Endothelial cell of umbilical vein (primary cell): ENCODE results near the gene GRK4. TPM values are rescaled to one million over a fixed set of nuclear protein-coding genes. Genes with fewer than 3 reads are reported as not detected.

Experiments used
- BruUV-seq: library from RNA; stranded (reverse); fragments of 400-500 nt; replicated peaks from 2 replicates; lab custom pipeline; 2021; lab: Mats Ljungman, UMichigan
- CTCF ChIA-PET: fragments of 300-600, 350-600 bp; sonication (Branson Sonifier 250); formaldehyde crosslinking; loops from one replicate; lab custom pipeline; 2021; ENCODE audit warnings: antibody characterized with exemption, inconsistent platforms; lab: Charles Lee
- POLR2A ChIA-PET: fragments of 300-600, 350-600 bp; sonication (Branson Sonifier 250); formaldehyde crosslinking; loops from one replicate; lab custom pipeline; 2021; ENCODE audit warnings: antibody characterized with exemption, inconsistent platforms; lab: Charles Lee
- DNase-seq: peaks from one replicate; pipeline ENCODE4 v3.0.0-alpha.2; 2011; ENCODE audit warnings: low read depth, low spot score
- FAIRE-seq: peaks from 2 replicates; lab custom pipeline; 2011; peaks lifted over from hg19 to GRCh38; lab: Jason Lieb, UNC
- H2AFZ ChIP-seq: 2 replicates; pipeline ENCODE4 v1.6.0; 2012; ENCODE audit warnings: low read depth, low read length, control low read depth, inconsistent platforms
- H3K27ac ChIP-seq: 2 replicates; pipeline ENCODE4 v1.5.1; 2011; ENCODE audit warnings: low read depth, mild to moderate bottlenecking, control low read depth, low read length, moderate library complexity; ENCODE audit not compliant: insufficient read depth
- H3K27me3 ChIP-seq, 2 experiments: 2 replicates each; pipeline versions ENCODE4 v1.6.0 to v1.6.1; 2011; ENCODE audit warnings: low read length in 2 of 2, mixed read lengths in 1 of 2; ENCODE audit not compliant: control insufficient read depth in 2 of 2, insufficient read depth in 2 of 2
- H3K36me3 ChIP-seq, 2 experiments: 2 replicates in 1 of 2; 3 replicates in 1 of 2; pipeline ENCODE4 v1.5.1; 2011; ENCODE audit warnings: low read length in 2 of 2, mild to moderate bottlenecking in 1 of 2, moderate library complexity in 1 of 2; ENCODE audit not compliant: control insufficient read depth in 2 of 2, insufficient read depth in 2 of 2; ENCODE audit errors: extremely low read depth in 1 of 2
- H3K4me1 ChIP-seq: 3 replicates; pipeline ENCODE4 v1.5.1; 2011; ENCODE audit warnings: mild to moderate bottlenecking, low read length; ENCODE audit not compliant: control insufficient read depth, insufficient read depth; ENCODE audit errors: extremely low read depth
- H3K4me2 ChIP-seq: 2 replicates; pipeline ENCODE4 v1.6.1; 2011; ENCODE audit warnings: low read length, control low read depth, mixed read lengths; ENCODE audit not compliant: insufficient read depth
- H3K4me3 ChIP-seq, 3 experiments: fragments of 200-600 bp in 1 of 3; sonication (generic), shearing (Covaris generic) in 1 of 3; replicated peaks in 1 of 3; 2 replicates each; pipeline ENCODE4 v1.5.1; 2011 to 2016; ENCODE audit warnings: control low read depth in 3 of 3, low read length in 3 of 3, mild to moderate bottlenecking in 2 of 3, inconsistent platforms in 1 of 3, low read depth in 1 of 3, moderate library complexity in 1 of 3; ENCODE audit not compliant: insufficient read depth in 1 of 3
- H3K79me2 ChIP-seq: 2 replicates; pipeline ENCODE4 v1.6.0; 2012; ENCODE audit warnings: low read length, inconsistent platforms; ENCODE audit not compliant: control insufficient read depth, insufficient read depth
- H3K9ac ChIP-seq: replicated peaks from 2 replicates; pipeline ENCODE3; 2011; ENCODE audit warnings: low read length, control low read depth; ENCODE audit not compliant: insufficient read depth; ENCODE audit errors: extremely low read depth
- H3K9me1 ChIP-seq: replicated peaks from 3 replicates; pipeline ENCODE4 v1.6.0; 2011; ENCODE audit warnings: mild to moderate bottlenecking, low read length; ENCODE audit not compliant: control insufficient read depth, insufficient read depth; ENCODE audit errors: extremely low read depth
- H3K9me3 ChIP-seq: replicated peaks from 2 replicates; pipeline ENCODE4 v1.5.1; 2012; ENCODE audit warnings: low read length, inconsistent platforms; ENCODE audit not compliant: control insufficient read depth, insufficient read depth
- H4K20me1 ChIP-seq: replicated peaks from 2 replicates; pipeline ENCODE3; 2011; ENCODE audit warnings: mild to moderate bottlenecking, low read length; ENCODE audit not compliant: control insufficient read depth, insufficient read depth; ENCODE audit errors: extremely low read depth
- EZH2 ChIP-seq: IDR thresholded peaks from 2 replicates; pipeline ENCODE4 v1.6.1; 2012; ENCODE audit warnings: borderline replicate concordance, low read depth, mild to moderate bottlenecking, moderate library complexity, low read length, inconsistent platforms; ENCODE audit not compliant: severe bottlenecking
- FOS ChIP-seq: IDR thresholded peaks from 2 replicates; pipeline ENCODE4 v1.6.1; 2011; ENCODE audit warnings: mild to moderate bottlenecking, low read length, moderate library complexity, borderline replicate concordance; ENCODE audit not compliant: insufficient read depth
- GATA2 ChIP-seq: IDR thresholded peaks from 2 replicates; pipeline ENCODE4 v1.7.0; 2011; ENCODE audit warnings: low read depth, mild to moderate bottlenecking, moderate library complexity, mixed read lengths, low read length; ENCODE audit not compliant: insufficient read length, insufficient read depth
- JUN ChIP-seq: IDR thresholded peaks from 2 replicates; pipeline ENCODE4 v1.6.1; 2011; ENCODE audit warnings: borderline replicate concordance, low read depth; ENCODE audit not compliant: insufficient read length, insufficient read depth
- MYC ChIP-seq: IDR thresholded peaks from one replicate; pipeline ENCODE4 v1.6.1; 2011; ENCODE audit warnings: mild to moderate bottlenecking, low read depth, low read length
- POLR2A ChIP-seq: IDR thresholded peaks from 2 replicates; pipeline ENCODE4 v1.6.1; 2012; ENCODE audit warnings: low read depth, mild to moderate bottlenecking, control low read depth, low read length
- POLR2AphosphoS5 ChIP-seq: IDR thresholded peaks from 2 replicates; pipeline ENCODE4 v1.6.1; 2012; ENCODE audit warnings: low read depth, mild to moderate bottlenecking, control low read depth, low read length, moderate library complexity; ENCODE audit not compliant: insufficient read depth
- dilution Hi-C: fragments of 300-500 bp; cut with MboI; formaldehyde crosslinking; loops from one replicate; pipeline ENCODE4 v1.15.0; 2019; ENCODE audit warnings: low sequenced_read_pairs; ENCODE audit not compliant: extremely low pct_ligation_motif_present
- intact Hi-C: fragments of 100-400 bp; cut with micrococcal nuclease; formaldehyde crosslinking; loops from one replicate; pipeline ENCODE4 v1.10.0; 2022
- polyA plus RNA-seq, 4 experiments: library from polyadenylated mRNA; depleted of rRNA in 3 of 4; stranded (reverse) in 3 of 4; unstranded in 1 of 4; fragments of >200 nt; gene quantifications; 2 replicates each; pipeline versions ENCODE4 v1.2.1 to v1.2.3, GENCODE V29; 2011 to 2012; ENCODE audit warnings: missing spikeins in 1 of 4
- total RNA-seq: library from RNA; stranded (reverse); gene quantifications from 2 replicates; pipeline ENCODE4 v1.2.3, GENCODE V29; 2021
- TF ChIP-seq, protein P1 (sequence below): IDR thresholded peaks from 2 replicates; pipeline ENCODE4 v1.6.1; 2011; ENCODE audit not compliant: insufficient read depth, insufficient read length
- TF ChIP-seq, protein P2 (sequence below), 2 donors: IDR thresholded peaks; 1 replicate in 1 of 2; 2 replicates in 1 of 2; pipeline ENCODE4 v1.5.1; 2011; ENCODE audit warnings: low read length in 2 of 2, mild to moderate bottlenecking in 2 of 2, moderate library complexity in 2 of 2, control low read depth in 1 of 2, inconsistent platforms in 1 of 2, low read depth in 1 of 2; ENCODE audit not compliant: insufficient read depth in 1 of 2; ENCODE audit errors: extremely low read depth in 1 of 2

Gene GRK4
- total and polyA plus RNA-seq, 2 donors (not counting 3 experiments of a cell fraction or from before 2014, with no cell fraction given): 3.1 to 6.3 TPM

DNA sequence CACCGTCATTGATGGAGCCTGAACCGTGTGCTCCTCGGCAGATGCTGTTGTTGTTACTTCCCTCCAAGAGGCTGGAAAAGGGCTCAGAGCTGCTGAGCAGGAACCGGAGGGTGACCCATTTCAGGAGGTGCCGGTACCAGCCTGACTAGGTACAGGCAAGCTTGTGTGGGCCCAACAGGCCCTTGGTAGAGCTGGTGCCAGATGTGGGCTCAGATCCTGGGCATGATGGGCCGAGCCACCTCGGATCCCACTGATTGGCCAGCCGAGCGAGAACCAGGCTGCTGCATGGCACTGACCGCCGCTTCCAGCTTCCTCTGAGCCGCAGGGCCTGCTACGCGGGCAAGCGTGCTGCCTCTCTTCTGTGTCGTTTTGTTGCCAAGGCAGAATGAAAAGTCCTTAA, 33.9 kb upstream of the GRK4 start:
- ChIA-PET POLR2A (no interaction called here), CTCF (interaction anchor here (0.9 kb wide), 1 partner anchor 166 kb away, joined by 3 read pairs; no protein-coding TSS in a partner anchor)
- H3K9ac ChIP-seq: no peak overlapping the region
- no peaks in the 10 kb centered on the region for H3K27me3 ChIP-seq
- TF ChIP-seq, protein P1, sequence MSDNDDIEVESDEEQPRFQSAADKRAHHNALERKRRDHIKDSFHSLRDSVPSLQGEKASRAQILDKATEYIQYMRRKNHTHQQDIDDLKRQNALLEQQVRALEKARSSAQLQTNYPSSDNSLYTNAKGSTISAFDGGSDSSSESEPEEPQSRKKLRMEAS: no peak
- peaks cover 17% of the 10 kb centered on the region for H3K4me1 ChIP-seq
- peaks cover 18% of the 10 kb centered on the region for H3K79me2 ChIP-seq
- H3K9me1 ChIP-seq: no peaks in the 10 kb centered on the region
- DNase-seq (no peak), FAIRE-seq (no peak)
- no peak overlapping the region for H3K27ac ChIP-seq
- no peak overlapping the region for H3K4me2 ChIP-seq
- intact Hi-C loops: no loop called here
- dilution Hi-C loops: no loop called here
- TSS peak; percentile 64 for BruUV-seq
- H2AFZ ChIP-seq: no peak overlapping the region
- H3K4me3 ChIP-seq: no peak overlapping the region
- H4K20me1 ChIP-seq: no peaks in the 10 kb centered on the region
- no peaks in the 10 kb centered on the region for H3K9me3 ChIP-seq
- peaks cover 9 to 47% of the 10 kb centered on the region in 2 experiments for H3K36me3 ChIP-seq

DNA sequence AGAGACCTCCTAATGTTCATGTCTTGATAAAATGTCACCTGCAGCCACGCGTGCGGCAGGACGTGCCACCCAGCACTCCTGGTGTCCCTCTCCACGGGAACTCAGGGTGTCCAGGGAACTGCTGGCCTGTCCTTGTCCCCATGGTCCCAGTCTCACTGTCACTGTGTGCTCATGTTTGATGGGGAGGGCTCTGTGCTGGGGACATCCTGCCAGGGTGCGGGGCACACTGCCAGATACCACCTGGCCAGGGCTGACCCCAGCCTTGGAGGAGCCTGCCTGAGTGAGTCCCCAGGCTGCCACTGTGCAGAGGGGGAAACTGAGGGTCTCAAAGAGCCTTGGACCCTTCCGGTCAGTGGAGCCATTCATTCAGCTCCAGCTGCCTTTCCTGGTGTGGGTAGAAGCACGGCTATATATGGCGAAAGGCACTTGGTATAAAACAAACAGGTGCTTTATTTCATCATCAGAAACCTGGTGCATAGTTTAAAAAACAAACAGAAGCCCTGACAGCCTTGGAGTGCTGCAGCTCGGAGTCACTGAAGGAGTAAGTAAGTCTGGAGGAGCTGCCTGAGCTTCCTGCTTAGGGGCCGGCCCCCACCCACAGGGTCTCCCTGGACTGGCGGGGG, 33.1 kb upstream of the GRK4 start:
- Histone ChIP-seq H3K9me3 (no peaks in the 10 kb centered on the region), H3K79me2 (peaks cover 18% of the 10 kb centered on the region)
- intact Hi-C loops: loop anchor here (5.0 kb wide), 1 partner anchor 88 kb away; the partner anchor contains the start of gene ADD1

More for the DNA sequence above, 33.1 kb upstream of the GRK4 start:
- no peak overlapping the region for H3K27ac ChIP-seq
- H3K36me3 ChIP-seq: peaks cover 7 to 41% of the 10 kb centered on the region in 2 experiments
- ChIA-PET POLR2A (no interaction called here), CTCF (interaction anchor here (0.9 kb wide), 1 partner anchor 62 kb away, joined by 3 read pairs; no protein-coding TSS in a partner anchor)
- peaks cover 20% of the 10 kb centered on the region for H3K4me1 ChIP-seq
- no peaks in the 10 kb centered on the region for H4K20me1 ChIP-seq
- FAIRE-seq (no peak), DNase-seq (no peak)
- TF ChIP-seq JUN (no peak), GATA2 (no peak), MYC (no peak), EZH2 (no peak), FOS (no peak), POLR2A (no peak), POLR2AphosphoS5 (no peak)
- TF ChIP-seq, protein P1: no peak
- TF ChIP-seq, protein P2, sequence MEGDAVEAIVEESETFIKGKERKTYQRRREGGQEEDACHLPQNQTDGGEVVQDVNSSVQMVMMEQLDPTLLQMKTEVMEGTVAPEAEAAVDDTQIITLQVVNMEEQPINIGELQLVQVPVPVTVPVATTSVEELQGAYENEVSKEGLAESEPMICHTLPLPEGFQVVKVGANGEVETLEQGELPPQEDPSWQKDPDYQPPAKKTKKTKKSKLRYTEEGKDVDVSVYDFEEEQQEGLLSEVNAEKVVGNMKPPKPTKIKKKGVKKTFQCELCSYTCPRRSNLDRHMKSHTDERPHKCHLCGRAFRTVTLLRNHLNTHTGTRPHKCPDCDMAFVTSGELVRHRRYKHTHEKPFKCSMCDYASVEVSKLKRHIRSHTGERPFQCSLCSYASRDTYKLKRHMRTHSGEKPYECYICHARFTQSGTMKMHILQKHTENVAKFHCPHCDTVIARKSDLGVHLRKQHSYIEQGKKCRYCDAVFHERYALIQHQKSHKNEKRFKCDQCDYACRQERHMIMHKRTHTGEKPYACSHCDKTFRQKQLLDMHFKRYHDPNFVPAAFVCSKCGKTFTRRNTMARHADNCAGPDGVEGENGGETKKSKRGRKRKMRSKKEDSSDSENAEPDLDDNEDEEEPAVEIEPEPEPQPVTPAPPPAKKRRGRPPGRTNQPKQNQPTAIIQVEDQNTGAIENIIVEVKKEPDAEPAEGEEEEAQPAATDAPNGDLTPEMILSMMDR (IDR thresholded peaks at IDR 0.05; ENCODE audit: extremely low read depth in 1 of 2, insufficient read depth in 1 of 2, low read depth in 1 of 2, low read length in 2 of 2): no peak
- no peaks in the 10 kb centered on the region for H3K27me3 ChIP-seq
- H2AFZ ChIP-seq: no peak overlapping the region
- no peaks in the 10 kb centered on the region for H3K9me1 ChIP-seq
- no TSS peak for BruUV-seq
- no peak overlapping the region for H3K9ac ChIP-seq
- dilution Hi-C loops: no loop called here
- no peak overlapping the region for H3K4me2 ChIP-seq
- no peak overlapping the region for H3K4me3 ChIP-seq
